GM21786 (cell line): ENCODE results near the gene MATK.
"Not testable (repeated sequence)": the region's sequence is repeated elsewhere in the genome, so short reads cannot be mapped to it uniquely, and the experiment has no call there.

Experiments
- ATAC-seq: cut with Tn5 transposase; IDR thresholded peaks from one replicate; pipeline ENCODE4 v1.9.1; 2021; ENCODE audit not compliant: unreplicated experiment

MATK gene

DNA sequence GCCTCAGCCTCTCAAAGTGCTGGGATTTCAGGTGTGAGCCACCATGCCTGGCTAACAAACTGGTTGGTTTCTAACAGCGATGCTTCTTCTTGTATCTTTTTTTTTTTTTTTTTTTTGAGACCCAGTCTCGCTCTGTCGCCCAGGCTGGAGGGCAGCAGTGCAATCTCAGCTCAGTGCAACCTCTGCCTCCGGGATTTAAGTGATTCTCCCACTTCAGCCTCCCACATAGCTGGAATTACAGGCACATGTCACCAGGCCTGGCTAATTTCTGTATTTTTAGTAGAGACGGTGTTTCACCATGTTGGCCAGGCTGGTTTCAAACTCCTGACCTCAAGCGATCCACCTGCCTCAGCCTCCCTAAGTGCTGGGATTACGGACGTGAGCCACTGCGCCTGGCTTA is 30.0 kb upstream of the MATK start:
- not testable (repeated sequence) for ATAC-seq

DNA sequence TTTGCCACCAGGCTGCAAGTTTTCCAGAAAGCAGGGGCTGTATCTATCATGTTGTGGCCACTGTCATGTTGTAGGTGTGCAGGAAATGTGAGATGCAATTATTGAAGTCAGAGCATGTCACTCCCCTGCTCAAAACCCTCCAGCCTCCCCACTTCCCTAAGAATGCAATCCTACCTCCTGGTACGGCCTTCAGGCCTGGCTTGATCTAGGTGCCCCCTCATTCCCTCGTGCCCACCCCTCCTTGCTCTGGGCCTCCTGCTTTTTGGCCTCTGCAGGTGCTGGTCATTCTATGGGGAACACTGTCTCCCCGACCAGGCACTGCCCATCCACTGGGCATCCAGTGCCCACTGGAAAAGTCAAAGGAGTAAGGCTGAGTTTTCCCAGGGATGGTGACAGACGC is 28.5 kb upstream of the MATK start:
- no peak for ATAC-seq

DNA sequence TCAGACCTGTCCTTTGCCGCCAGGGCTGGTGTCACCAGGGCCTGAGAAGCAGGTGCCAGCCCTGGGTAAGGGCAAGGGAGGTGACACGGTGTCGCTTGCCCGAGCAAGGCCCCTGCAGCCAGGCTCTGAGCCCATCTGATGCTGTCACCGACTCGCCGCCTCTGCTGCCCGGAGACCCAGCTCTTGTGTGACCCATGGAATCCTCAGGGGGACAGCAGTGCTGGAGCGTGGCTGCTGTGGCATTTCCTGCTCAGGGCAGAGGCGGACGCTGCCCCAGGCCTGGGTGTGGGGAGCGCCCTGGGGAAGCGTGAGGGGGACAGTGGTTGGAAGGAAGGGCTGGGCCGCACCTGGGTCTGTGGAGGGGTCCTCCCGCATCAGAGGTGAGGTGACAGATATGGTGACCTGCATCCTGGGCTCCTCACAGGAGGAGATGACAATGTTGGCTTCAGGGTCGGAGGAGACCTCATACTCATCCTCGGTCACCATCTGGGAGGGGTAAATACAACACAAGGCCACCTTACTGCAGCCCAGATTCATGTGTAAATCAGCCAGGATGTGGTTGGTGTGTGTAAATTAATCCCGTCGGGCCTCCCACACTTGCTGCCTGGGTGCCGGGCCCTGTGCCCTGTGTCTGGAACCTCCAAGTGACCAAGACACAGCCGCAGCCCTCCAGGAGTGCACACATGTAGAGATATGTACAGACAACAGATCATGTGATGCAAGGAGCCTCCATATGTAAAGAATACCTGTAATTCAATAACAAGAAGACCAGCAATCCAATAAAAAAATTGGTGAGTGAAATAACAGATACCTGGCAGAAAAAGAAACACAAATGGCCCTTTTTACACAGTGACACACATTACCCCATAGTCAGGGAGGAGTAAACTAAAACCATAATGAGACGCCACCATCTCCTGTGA is 27.6 kb upstream of the MATK start:
- ATAC-seq: no peak

DNA sequence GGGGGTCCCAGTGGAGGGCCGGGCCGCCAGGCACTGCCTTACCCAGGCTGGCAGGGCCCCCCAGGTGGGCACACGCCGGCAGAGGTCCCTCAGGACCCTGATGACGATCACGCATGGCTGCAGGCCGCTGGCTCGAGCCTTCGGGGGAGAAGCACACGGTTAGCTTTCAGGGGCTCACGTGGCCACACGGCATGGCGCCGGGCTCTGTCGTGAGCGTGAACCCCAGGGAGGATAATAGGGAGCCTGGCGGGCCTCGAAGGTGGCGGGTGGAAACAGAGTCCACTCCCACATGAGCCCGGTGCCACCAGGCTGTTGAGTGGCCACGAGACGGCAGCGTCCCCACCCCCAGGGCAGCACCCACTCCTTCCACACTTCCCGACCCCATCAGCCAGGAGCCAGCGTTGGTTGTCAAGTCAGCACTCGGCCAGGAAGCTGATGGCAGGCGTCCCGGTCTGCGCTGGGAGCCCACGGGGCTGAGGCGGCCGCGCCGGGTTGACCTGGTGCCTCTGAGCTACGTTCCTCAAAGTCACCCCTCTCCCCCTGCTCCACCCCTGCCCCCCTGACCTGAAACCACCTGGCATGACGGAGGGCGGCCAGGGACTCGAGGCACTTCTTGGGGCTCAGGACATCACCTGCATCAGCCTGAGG is 24.7 kb upstream of the MATK start:
- ATAC-seq: no peak

DNA sequence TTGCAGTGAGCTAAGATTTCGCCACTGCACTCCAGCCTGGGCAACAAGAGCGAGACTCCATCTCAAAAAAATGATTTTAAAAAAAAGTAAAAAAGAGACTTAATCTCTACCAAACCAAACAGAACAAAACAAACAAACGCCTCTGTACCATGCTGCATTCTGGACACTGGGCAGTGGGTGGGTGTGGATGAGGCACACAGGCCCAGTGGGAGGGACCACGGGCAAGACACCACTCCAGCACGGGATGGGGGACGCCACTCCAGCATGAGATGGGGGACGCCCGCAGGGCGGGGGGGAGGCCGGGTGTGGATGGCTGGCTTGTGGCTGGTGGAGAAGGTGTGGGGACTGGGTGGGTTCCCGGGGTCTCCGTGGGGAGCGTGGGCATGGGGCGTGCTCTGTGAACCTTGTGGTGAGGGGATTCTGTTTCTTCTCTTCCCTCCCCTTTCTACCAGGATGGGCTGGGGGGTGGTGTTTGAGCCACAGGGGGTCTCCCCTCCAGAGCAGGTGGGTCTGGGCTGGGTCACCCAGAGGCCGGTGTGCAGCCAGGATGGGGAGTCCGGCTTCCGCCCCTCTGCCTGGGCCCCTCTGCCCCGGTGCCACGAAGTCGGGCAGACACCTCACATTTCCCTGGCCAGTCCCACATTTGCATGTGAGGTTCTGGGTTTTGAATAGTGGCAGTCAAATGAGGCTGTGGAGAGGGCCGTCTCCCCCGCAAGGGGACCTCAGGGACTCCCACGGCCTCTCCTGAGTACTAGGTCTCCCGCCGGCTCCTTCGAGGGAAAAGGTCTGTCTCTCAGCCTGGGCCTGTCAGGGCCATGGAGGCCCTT is 23.9 kb upstream of the MATK start:
- no peak for ATAC-seq

DNA sequence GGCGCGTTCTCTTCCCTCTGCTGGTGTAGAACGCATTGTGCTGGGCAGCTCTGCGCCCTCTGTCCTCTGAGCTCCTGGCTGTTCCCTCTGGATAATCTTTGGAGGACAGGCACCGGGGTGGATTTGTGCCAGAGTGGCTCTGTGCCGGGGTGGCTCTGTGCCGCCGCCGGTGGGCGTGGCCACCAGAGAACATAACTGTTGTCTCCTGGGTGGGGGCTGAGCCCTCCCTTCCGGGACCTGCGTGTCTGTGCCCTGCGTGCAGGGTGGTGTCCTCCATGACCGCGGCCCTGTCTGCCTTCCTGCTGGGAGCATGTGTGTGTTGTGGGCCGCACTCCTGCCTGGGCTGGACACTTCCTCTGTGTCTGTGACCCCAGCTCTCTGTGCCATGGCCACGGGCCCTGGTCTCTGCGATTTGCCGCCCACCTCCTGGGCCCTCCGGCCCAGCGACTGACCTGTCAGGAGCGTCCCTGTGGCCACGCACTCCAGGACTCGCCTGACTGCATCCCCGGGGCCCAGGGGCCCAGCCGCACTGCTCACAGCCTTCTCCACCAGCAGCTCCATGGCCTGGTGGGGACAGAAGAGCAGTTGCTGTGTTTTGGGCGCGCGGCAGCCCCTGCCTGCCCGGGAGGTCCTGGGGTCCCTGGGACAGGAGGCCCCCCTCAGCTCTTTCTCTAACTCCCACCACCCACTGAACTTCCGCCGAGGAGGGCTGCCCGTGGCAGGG is 22.4 kb upstream of the MATK start:
- ATAC-seq: no peak

DNA sequence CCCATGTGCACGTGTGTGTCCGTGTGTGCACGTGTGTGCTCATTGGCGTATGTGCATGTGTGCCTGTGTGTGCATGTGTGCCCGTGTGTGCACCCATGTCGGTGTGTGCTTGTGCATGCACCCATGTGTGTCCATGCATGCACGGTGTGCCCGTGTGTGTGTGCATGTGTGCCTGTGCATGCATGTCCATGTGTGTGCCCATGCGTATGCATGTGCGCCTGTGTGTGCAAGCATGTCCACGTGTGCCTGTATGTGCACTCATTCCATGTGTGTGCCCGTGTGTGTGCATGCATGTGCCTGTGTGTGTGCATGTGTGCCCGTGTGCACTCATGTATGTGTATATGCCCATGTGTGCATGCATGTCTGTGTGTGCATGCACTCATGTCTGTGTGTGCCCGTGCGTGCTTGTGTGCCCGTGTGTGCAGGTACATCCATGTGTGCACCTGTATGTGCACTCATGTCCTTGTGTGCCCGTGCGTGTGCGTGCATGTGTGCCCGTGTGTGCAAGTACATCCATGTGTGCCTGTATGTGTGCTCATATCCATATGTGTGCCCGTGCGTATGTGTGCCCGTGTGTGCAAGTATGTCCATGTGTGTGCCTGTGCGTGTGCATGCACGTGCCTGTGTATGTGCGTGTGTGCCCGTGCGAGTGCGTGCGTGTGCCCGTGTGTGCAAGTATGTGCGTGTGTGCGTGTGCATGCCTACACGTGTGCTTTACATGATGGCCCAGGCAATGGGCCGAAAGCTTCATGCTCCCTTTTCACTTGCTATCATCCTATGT is 21.6 kb upstream of the MATK start:
- no peak for ATAC-seq

DNA sequence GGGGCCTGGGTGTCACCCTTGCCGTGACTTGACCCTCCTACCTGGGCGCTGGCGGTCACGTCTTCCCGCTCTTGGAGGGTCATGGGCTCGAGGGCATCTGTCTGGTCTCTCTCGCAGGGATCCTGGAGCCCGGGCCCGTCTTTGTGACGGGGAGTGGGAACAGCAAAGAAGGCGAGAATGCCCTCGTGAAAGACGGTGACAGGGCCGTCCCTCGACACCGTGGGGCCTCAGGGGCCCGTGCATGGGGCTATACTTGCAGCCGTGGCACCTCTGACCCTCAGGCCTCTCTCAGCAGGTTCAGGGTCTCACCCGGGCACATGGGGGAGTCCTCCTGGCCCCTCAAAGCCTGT is 20.9 kb upstream of the MATK start:
- no peak for ATAC-seq

DNA sequence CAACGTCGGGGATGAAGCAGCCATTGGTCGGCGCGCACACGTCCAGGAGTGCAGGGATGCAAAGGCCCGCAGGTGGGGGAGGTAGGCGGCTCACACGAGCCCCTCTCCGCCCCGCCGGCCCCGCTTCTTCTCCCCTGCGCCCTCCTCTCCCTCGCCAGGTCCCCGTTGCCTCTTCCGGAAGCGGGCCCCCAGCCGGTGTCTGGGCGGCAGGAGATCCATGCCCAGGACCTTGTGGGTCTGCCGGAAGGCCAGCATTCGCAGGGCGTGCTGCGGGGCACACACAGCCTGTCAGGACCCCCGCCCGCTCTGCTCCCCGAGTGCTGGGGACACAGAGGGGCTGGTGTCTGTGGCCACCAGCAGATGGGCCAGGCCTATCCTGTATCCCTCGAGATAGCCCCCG is 19.7 kb upstream of the MATK start:
- no peak for ATAC-seq

DNA sequence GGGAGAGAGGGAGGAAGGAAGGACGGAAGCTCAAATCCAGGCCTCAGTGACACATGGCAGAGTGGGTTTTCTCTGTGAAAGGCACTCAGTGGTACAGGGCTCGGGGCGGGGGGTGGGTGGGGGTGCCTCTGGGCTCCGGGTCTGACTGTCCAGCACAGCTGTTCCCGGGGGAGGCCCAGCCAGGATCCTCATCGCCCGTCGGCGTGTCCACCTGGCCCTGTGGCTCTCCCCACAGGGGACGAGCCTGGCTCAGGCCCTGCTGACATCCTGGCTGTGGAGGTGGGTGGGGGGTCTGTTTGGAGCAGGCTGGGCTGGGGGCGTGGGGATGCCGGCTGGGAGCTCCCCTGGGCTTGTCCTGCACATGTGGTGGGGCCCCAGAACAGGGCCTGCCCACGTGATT is 18.2 kb upstream of the MATK start:
- ATAC-seq: no peak

DNA sequence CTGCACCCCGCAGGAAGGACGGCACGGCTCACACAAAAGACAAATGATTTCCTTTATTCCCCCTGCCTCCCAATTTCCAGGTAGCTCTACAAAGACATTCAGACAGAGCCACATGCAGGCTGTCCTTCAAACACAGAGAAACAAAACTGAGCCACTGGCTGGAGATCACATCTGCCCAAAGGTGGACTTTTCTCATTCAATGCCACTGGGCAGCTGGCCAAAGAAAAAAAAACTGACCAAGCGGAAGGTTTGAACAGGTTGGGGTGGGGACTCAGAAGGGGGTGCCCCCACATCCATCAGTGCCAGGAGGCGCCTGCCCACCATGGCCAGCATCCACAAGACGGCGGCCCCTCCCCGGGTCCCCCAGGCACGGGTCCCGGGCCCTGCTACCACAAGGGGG is 17.8 kb upstream of the MATK start:
- no peak for ATAC-seq

DNA sequence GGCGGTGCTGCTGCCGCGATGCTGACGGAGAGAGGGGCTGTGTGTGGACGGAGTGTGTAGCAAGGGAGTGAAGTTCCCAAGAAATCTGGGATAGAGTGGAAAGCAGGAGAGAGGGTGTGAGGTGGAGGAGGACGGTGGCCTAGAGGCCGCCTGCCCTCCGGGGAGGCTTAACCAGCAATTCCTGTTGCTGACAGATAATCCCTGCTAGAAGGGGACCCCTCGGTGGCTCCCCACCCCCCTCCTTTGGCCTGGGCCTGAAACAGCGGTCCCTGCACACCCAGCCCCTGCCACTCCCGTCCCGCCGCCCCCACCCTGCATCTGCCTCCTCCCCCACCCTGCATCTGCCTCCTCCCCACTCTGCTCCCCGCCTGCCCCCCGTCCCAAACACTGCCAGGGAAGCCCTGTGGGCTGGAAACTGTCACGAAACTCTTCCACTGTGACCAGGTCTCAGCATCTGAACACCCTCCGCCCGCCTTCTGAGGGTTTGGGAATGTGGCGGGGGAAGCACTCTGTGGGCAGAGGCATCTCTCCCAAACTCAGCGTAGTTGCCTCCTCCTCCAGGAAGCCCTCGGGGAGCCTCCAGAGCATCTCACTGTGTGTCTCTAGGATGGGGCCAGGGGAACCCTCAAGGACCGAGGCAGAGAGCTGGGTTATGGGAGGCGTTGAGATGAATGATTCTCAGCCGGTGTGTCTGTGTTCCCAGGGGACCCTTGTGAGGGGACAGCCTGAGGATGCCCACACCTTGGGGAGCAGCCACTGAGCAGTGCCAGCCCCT is 17.1 kb upstream of the MATK start:
- no peak for ATAC-seq

DNA sequence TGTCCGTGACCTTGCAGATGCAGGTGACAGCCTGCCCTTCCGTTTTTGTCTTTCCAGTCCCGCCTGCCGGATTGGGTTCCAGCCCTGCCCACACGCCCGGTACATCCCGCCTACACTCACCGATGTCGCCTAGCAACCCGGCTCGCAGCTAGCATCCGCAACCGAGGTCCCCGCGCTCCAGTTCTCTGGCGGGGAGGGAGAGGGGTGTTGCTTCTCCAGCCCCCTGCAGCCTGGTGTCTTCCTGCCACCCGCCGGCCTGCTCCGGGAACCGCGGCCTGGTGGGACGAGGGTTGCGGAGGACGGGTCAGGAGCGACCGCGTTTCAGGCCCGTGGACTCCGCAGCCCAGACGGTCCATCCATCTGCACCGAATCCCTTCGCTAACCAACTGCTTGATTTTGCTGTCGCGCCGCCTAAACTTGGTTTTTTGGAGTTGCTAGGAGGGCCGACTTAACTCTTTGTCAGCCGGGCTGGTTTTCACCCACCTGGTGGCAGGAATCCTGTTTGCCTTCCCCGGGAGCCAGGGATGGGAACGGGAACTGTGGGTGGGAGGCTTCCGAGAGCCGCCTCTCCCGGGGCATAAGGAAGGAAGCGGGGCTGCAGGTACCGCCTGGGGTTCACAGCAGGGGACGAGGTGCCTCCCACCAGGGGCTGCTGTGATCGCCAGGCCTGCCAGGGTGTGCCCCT is 15.4 kb upstream of the MATK start:
- no peak for ATAC-seq

DNA sequence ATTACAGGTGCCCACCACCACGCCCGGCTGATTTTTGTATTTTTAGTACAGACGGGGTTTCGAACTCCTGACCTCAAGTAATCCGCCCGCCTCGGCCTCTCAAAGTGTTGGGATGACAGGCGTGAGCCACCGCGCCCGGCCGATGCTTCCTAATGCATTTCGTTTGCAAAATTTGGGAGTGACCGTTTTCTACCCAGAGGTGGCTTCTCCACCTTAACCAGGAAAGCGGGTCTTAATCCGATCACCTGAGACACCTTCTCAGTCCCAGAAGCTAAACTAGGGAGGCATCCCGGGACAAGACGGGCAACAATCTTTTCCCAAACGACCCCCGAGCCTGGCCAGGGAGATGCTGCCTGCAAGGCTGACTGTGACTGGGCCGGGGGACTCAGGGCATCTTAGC is 14.8 kb upstream of the MATK start:
- ATAC-seq: no peak

DNA sequence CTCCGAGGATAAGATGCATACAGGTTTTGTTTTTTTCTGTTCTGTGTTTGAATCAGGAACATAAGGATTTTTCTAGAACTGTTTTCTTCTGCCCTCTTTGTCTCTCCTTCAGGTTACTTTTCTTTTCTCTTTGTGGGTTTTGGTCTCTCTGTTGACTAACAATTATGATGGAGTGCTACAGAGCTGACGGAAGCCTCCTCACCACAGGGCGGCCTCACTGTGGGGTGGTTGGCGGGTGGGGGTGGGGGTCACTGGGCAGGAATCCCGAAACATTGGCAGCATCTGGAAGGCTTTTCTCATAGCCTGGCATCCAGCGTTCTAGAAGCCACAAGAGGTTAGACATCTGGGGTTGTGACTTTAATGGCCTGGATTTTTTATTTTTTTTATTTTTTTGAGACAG is 12.0 kb upstream of the MATK start:
- no peak for ATAC-seq

DNA sequence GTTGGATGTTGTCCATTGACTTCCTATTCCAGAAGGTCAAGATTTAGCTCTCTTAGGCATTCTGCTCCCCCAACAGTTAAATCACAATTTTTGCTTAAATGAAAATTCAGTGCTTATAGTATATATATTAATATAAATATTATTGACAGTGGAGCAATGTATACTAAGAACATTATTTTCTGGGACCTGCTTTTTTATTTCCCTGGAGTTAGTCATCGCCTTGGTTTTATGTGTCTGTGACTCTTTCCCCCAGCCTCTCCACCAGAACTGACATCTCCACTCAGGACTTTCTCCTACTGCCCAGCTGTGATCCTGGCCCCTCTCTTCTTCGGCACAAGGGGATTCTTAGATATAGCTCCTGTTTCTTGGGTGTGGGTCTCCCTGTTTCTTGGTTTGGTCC is 10.2 kb upstream of the MATK start:
- no peak for ATAC-seq

DNA sequence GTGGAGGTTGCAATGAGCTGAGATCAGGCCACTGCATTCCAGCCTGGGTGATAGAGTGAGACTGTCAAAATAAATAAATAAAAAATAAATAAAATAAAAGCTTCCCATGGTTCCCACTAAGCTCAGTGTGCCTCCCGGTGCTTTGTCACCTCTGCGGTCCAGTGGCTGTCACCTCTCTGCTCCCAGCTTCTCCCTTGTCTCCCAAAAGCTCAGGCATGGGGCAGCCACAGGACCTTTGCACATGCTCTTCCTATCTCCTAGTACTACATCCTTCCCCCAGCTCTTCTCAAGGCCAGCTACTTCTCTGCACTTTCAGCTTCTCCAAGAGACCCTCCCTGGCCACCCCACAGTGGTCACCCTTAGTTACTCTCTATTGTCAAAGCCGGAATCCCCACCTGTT is 7.6 kb upstream of the MATK start:
- ATAC-seq: no peak

DNA sequence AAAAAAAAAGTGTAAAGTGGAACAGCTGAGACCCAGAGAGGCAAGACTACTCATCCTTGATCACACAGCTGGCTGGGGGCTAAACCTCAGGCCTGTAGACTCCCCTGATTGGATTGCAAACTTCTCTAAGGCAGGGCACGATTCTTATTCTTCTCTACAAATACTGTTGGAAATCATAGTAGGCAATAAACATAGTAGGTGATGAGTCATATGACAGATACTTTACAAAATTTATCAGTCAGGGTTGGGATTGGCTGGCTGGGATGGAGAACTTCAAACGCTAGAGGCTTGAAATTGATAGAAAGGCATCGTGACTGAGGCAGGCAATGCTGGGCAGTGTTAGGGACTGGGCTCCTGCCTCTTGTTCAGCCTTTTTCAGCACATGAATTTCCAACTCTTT is 5.9 kb upstream of the MATK start:
- no peak for ATAC-seq

DNA sequence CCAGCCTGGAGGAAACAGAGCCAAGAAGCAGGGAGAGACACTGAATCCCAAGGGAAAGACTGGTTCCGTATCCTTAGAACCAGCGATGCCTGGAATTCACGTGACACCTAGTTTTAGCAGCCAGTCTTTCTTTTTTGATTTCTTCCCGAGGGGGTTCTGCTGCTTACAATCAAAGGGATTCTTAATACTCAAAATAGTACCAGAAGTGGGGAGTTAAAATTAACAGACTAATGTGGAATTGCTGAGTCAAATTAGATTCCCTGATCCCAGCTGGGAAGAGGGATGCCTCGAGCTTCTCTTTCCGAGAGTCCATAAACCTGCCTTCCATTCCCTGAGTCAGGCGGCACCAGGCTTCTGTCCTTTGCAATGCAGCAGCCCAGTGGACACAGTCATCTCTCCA is 4.8 kb upstream of the MATK start:
- no peak for ATAC-seq
